NCI-H146 (cell line): Measurements from ENCODE around the gene CHST15.

Experiments used
- DNase-seq: peaks from one replicate; lab custom pipeline; 2025; lab: John Stamatoyannopoulos, UW

The CHST15 gene

GRCh38 chr10:124011464-124011863 lies 81.9 kb downstream of the CHST15 start:
- no peak for DNase-seq

GRCh38 chr10:124010563-124011131 lies 82.8 kb downstream of the CHST15 start:
- no peak for DNase-seq

- no peak for DNase-seq
Measured at GRCh38 chr10:124010024-124010423, 83.4 kb downstream of the CHST15 start.

GRCh38 chr10:124009231-124010015 lies 84.0 kb downstream of the CHST15 start:
- DNase-seq: no peak

- DNase-seq: no peak
Measured at GRCh38 chr10:124008681-124009080, 84.7 kb downstream of the CHST15 start.

- no peak for DNase-seq
Measured at GRCh38 chr10:124008187-124008586, 85.2 kb downstream of the CHST15 start.

GRCh38 chr10:124007773-124008145 lies 85.6 kb downstream of the CHST15 start:
- DNase-seq: no peak

GRCh38 chr10:124007102-124007772 lies 86.2 kb downstream of the CHST15 start:
- no peak for DNase-seq

- DNase-seq: no peak
Measured at GRCh38 chr10:124006526-124006925, 86.9 kb downstream of the CHST15 start.

- DNase-seq: no peak
Measured at GRCh38 chr10:124005991-124006392, 87.4 kb downstream of the CHST15 start.

GRCh38 chr10:124005091-124005490 lies 88.3 kb downstream of the CHST15 start:
- DNase-seq: no peak

GRCh38 chr10:124004663-124005004 lies 88.8 kb downstream of the CHST15 start:
- no peak for DNase-seq

GRCh38 chr10:124003871-124004662 lies 89.3 kb downstream of the CHST15 start:
- DNase-seq: no peak

GRCh38 chr10:124003481-124003870 lies 89.9 kb downstream of the CHST15 start:
- no peak for DNase-seq

- DNase-seq: no peak
Measured at GRCh38 chr10:124003070-124003419, 90.4 kb downstream of the CHST15 start.

GRCh38 chr10:124002391-124003069 lies 90.9 kb downstream of the CHST15 start:
- DNase-seq: no peak

GRCh38 chr10:124001391-124002148 lies 91.8 kb downstream of the CHST15 start:
- DNase-seq: no peak

- DNase-seq: no peak
Measured at GRCh38 chr10:124000792-124001201, 92.6 kb downstream of the CHST15 start.

- no peak for DNase-seq
Measured at GRCh38 chr10:123999956-124000615, 93.3 kb downstream of the CHST15 start.

GRCh38 chr10:123999261-123999660 lies 94.1 kb downstream of the CHST15 start:
- no peak for DNase-seq
